Stimulated activated CD8-positive, alpha-beta memory T cell treated with anti-CD3 and anti-CD28 coated beads, Interleukin-4, amount 100 ng/mL, for 24 hours (primary cell): Measurements from ENCODE around the gene RIMS4.
"Not testable (repeated sequence)": the region's sequence is repeated elsewhere in the genome, so short reads cannot be mapped to it uniquely, and the experiment has no call there.

Experiments
- DNase-seq: peaks from one replicate; pipeline ENCODE4 v3.0.0-alpha.2; 2020; ENCODE audit warnings: low read depth

RIMS4 gene

GRCh38 chr20:44830523-44830922 lies 20.2 kb upstream of the RIMS4 start:
- no peak for DNase-seq

- DNase-seq, result no peak
These were observed 19.3 kb upstream of the RIMS4 start for GRCh38 chr20:44829688-44830087.

- DNase-seq, result no peak
These were observed 18.3 kb upstream of the RIMS4 start for GRCh38 chr20:44828640-44829039.

- DNase-seq, result no peak
These were observed 17.1 kb upstream of the RIMS4 start for GRCh38 chr20:44827401-44827800.

GRCh38 chr20:44821576-44821975 lies 11.2 kb upstream of the RIMS4 start:
- not testable (repeated sequence) for DNase-seq

- DNase-seq, result no peak
These were observed 9.6 kb upstream of the RIMS4 start for GRCh38 chr20:44819936-44820335.

- DNase-seq, result no peak
These were observed 7.0 kb upstream of the RIMS4 start for GRCh38 chr20:44817143-44817910.

GRCh38 chr20:44814937-44815336 lies 4.6 kb upstream of the RIMS4 start:
- DNase-seq, result no peak

- no peak for DNase-seq
These were observed 872 bp upstream of the RIMS4 start for GRCh38 chr20:44811150-44811685.

- DNase-seq, result no peak
These were observed 320 bp downstream of the RIMS4 start for GRCh38 chr20:44810061-44810390.

GRCh38 chr20:44809380-44810060 lies 826 bp downstream of the RIMS4 start:
- DNase-seq, result no peak

GRCh38 chr20:44807684-44808056 lies 2.7 kb downstream of the RIMS4 start:
- DNase-seq, result no peak

GRCh38 chr20:44807051-44807683 lies 3.2 kb downstream of the RIMS4 start:
- no peak for DNase-seq

- no peak for DNase-seq
These were observed 4.2 kb downstream of the RIMS4 start for GRCh38 chr20:44805979-44806620.

- no peak for DNase-seq
These were observed 4.9 kb downstream of the RIMS4 start for GRCh38 chr20:44805335-44805978.

GRCh38 chr20:44803383-44803941 lies 6.9 kb downstream of the RIMS4 start:
- no peak for DNase-seq

GRCh38 chr20:44802702-44803101 lies 7.6 kb downstream of the RIMS4 start:
- no peak for DNase-seq

GRCh38 chr20:44800391-44801046 lies 9.8 kb downstream of the RIMS4 start:
- no peak for DNase-seq

- DNase-seq, result no peak
These were observed 10.7 kb downstream of the RIMS4 start for GRCh38 chr20:44799691-44800090.

GRCh38 chr20:44796758-44797457 lies 13.4 kb downstream of the RIMS4 start:
- DNase-seq, result no peak

GRCh38 chr20:44796311-44796710 lies 14.0 kb downstream of the RIMS4 start:
- no peak for DNase-seq
